ENCODE measurements around the gene GPC6. TPM values are rescaled to one million over a fixed set of nuclear protein-coding genes. Genes with fewer than 3 reads are reported as not detected.

Gene GPC6
- total and polyA plus RNA-seq, 9 of the 15 experiments (the other 6 are each of a cell fraction or from before 2014, with no cell fraction given) = under 0.01 to 0.20 (median 0.01) TPM; not detected in 4

DNA sequence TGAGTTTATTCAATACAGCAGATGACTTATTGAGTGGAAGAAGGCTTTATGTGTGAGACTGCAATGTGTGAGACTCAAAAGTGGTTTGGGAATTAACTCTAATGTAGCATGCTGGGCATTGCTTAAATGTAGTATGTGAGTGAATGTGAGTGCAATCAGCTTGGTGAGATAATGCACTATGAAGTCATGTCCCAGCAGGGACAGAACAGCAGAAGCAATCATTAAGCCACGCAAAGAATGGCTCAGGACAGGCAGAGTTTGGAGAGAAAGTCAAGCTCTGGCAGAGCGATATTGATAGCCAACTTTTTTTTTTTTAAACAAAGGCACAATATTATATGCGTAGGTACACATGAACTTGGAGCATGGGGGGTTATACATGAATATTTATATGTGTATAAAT lies 597.7 kb downstream of the GPC6 start:
- FAIRE-seq = no peak
- H3K9ac ChIP-seq (ENCODE audit: insufficient read depth in 1 of 2, low read depth in 2 of 2, low read length in 2 of 2) = no peak overlapping the region
- TF ChIP-seq, protein P1, sequence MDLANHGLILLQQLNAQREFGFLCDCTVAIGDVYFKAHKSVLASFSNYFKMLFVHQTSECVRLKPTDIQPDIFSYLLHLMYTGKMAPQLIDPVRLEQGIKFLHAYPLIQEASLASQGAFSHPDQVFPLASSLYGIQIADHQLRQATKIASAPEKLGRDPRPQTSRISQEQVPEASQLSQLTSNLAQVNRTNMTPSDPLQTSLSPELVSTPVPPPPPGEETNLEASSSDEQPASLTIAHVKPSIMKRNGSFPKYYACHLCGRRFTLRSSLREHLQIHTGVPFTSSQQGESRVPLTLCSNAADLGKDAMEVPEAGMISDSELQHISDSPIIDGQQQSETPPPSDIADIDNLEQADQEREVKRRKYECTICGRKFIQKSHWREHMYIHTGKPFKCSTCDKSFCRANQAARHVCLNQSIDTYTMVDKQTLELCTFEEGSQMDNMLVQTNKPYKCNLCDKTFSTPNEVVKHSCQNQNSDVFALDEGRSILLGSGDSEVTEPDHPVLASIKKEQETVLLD (IDR thresholded peaks at IDR 0.05) = no peak
- TF ChIP-seq SRSF7 (optimal IDR thresholded peaks at IDR 0.05; ENCODE audit: low read depth, low read length) (no peak), CBX2 (IDR thresholded peaks at IDR 0.05; ENCODE audit: insufficient read depth, low read length, poor library complexity, severe bottlenecking) (no peak), ZBTB8A (IDR thresholded peaks at IDR 0.05; ENCODE audit: partially characterized antibody) (no peak), RBBP5 (IDR thresholded peaks at IDR 0.05; ENCODE audit: borderline replicate concordance, insufficient read depth, low read length, poor library complexity, severe bottlenecking) (no peak), THAP7 (CRISPR knock-in tag; IDR thresholded peaks at IDR 0.05) (no peak), ARID3A (IDR thresholded peaks at IDR 0.05; ENCODE audit: borderline replicate concordance, low read depth, low read length) (no peak), ADNP (tag; IDR thresholded peaks at IDR 0.05) (no peak), HMG20B (CRISPR knock-in tag; IDR thresholded peaks at IDR 0.05) (no peak)
- TF ChIP-seq, protein P2, sequence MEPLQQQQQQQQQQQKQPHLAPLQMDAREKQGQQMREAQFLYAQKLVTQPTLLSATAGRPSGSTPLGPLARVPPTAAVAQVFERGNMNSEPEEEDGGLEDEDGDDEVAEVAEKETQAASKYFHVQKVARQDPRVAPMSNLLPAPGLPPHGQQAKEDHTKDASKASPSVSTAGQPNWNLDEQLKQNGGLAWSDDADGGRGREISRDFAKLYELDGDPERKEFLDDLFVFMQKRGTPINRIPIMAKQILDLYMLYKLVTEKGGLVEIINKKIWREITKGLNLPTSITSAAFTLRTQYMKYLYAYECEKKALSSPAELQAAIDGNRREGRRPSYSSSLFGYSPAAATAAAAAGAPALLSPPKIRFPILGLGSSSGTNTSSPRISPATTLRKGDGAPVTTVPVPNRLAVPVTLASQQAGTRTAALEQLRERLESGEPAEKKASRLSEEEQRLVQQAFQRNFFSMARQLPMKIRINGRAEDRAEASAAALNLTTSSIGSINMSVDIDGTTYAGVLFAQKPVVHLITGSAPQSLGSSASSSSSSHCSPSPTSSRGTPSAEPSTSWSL (CRISPR knock-in tag; IDR thresholded peaks at IDR 0.05; ENCODE audit: borderline replicate concordance) = no peak
- TF ChIP-seq, protein P3, sequence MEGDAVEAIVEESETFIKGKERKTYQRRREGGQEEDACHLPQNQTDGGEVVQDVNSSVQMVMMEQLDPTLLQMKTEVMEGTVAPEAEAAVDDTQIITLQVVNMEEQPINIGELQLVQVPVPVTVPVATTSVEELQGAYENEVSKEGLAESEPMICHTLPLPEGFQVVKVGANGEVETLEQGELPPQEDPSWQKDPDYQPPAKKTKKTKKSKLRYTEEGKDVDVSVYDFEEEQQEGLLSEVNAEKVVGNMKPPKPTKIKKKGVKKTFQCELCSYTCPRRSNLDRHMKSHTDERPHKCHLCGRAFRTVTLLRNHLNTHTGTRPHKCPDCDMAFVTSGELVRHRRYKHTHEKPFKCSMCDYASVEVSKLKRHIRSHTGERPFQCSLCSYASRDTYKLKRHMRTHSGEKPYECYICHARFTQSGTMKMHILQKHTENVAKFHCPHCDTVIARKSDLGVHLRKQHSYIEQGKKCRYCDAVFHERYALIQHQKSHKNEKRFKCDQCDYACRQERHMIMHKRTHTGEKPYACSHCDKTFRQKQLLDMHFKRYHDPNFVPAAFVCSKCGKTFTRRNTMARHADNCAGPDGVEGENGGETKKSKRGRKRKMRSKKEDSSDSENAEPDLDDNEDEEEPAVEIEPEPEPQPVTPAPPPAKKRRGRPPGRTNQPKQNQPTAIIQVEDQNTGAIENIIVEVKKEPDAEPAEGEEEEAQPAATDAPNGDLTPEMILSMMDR (IDR thresholded peaks at IDR 0.05 in 2 of 3, conservative IDR thresholded peaks at IDR 0.05 in 1 of 3; ENCODE audit: insufficient read depth in 2 of 3, low read depth in 1 of 3, low read length in 3 of 3) = no peak
- H4K20me1 ChIP-seq (replicated peaks; ENCODE audit: control insufficient read depth, insufficient read depth, low read length) = no peaks in the 10 kb centered on the region
- no peaks in the 10 kb centered on the region for H3K9me3 ChIP-seq (replicated peaks; ENCODE audit: control insufficient read depth, insufficient read depth, low read depth, low read length)
- intact Hi-C loops (cut with micrococcal nuclease) (no loop called here), in situ Hi-C loops (cut with MboI) (no loop called here)
- H3K4me3 ChIP-seq = no peak overlapping the region
- H3K4me2 ChIP-seq (ENCODE audit: insufficient read depth, low read length) = no peak overlapping the region
- no peaks in the 10 kb centered on the region for H3K79me2 ChIP-seq (ENCODE audit: control insufficient read depth, insufficient read depth, low read length)
- H2AFZ ChIP-seq (ENCODE audit: low read depth, low read length) = no peak overlapping the region
- WGBS (ENCODE audit: insufficient coverage, low coverage, missing lambda C conversion rate) = 0% methylated on average over 3 of the region's 3 CpGs
- ChIA-PET CTCF (ENCODE audit: low intra/inter-chr PET ratio) (no interaction called here), POLR2A (interaction anchor here (0.6 kb wide), 1 partner anchor 250 kb away, joined by 3 read pairs; no protein-coding TSS in a partner anchor)
- no peaks in the 10 kb centered on the region for H3K36me3 ChIP-seq (ENCODE audit: control insufficient read depth, insufficient read depth, low read length)
- H3K27me3 ChIP-seq (ENCODE audit: control insufficient read depth in 2 of 2, insufficient read depth in 2 of 2, low read length in 2 of 2) = no peaks in the 10 kb centered on the region
- no peak for DNase-seq (ENCODE audit: extremely low read depth in 1 of 4, low spot score in 3 of 4)
- ATAC-seq = no peak
- H3K9me1 ChIP-seq (ENCODE audit: control insufficient read depth, insufficient read depth, low read length) = no peaks in the 10 kb centered on the region
- no TSS peak for BruUV-seq (replicated peaks)
- H3K27ac ChIP-seq (ENCODE audit: extremely low read depth, low read depth, low read length) = no peak overlapping the region
- H3K4me1 ChIP-seq (replicated peaks in 1 of 2; ENCODE audit: control insufficient read depth in 2 of 2, insufficient read depth in 2 of 2, low read length in 2 of 2) = no peaks in the 10 kb centered on the region
